Right cardiac atrium (tissue), 5 donors: Measurements from ENCODE around the gene NCKAP5L. TPM values are rescaled to one million over a fixed set of nuclear protein-coding genes. Genes with fewer than 3 reads are reported as not detected.

Source experiments
- ATAC-seq, 2 donors: fragments of 200-7000 bp; cut with Tn5 transposase; one replicate each; pipeline versions ENCODE4 v1.8.0 to v1.9.1; 2020; ENCODE audit warnings: moderate library complexity in 2 of 2, mild to moderate bottlenecking in 1 of 2
- DNase-seq, 3 donors: peaks; one replicate each; pipeline ENCODE4 v3.0.0-alpha.2; 2020
- H3K27ac ChIP-seq: one replicate; pipeline ENCODE4 v1.5.1; 2013; ENCODE audit warnings: mild to moderate bottlenecking, low read length, control low read depth, moderate library complexity
- H3K27me3 ChIP-seq: one replicate; pipeline ENCODE4 v1.6.1; 2013; ENCODE audit not compliant: control insufficient read depth, insufficient read depth
- H3K4me1 ChIP-seq: one replicate; pipeline ENCODE4 v1.6.1; 2013; ENCODE audit warnings: low read length; ENCODE audit not compliant: control insufficient read depth, insufficient read depth
- H3K4me3 ChIP-seq: one replicate; pipeline ENCODE4 v1.5.1; 2013; ENCODE audit warnings: low read length, control low read depth
- H3K9me3 ChIP-seq: one replicate; pipeline ENCODE4 v1.6.1; 2013; ENCODE audit warnings: low read length; ENCODE audit not compliant: control insufficient read depth
- WGBS: extraction: QIAGEN DNeasy Blood & Tissue Kit; methylation state at CpG from one replicate; pipeline ENCODE4 v1.1.7; 2013; 5-methylcytosine and 5-hydroxymethylcytosine counted together
- intact Hi-C, 4 donors: fragments of 100-400 bp; cut with DNase I; formaldehyde crosslinking; loops; one replicate each; pipeline versions ENCODE4 v1.11.0 to v1.14.0; 2022 to 2023
- polyA plus RNA-seq: library from polyadenylated mRNA; stranded (reverse); fragments of 200-250 nt; gene quantifications from one replicate; pipeline ENCODE4 v1.2.3, GENCODE V29; 2013
- total RNA-seq, 4 donors: library from RNA; stranded (reverse); fragmentation: NEBNext Ultra II Directional; extraction: Animal tissue kit (Norgen Biotek cat#: 25700); gene quantifications; one replicate each; pipeline ENCODE4 v1.2.1, GENCODE V29; 2021
- donor health status: healthy with polysubstance abuse.
- donor health status: DM: no; HTN: yes; CAD: no.
- donor health status: DM: no; HTN: no; CAD: no.
- donor health status: DM: no; HTN: yes; CAD: no; lungs with severe emphysema.
- donor health status: DM: yes; HTN: yes; CAD: no.

Gene NCKAP5L
- total and polyA plus RNA-seq, 5 donors: 18.1 to 23.2 (median 21.0) TPM

- H3K9me3 ChIP-seq: no peaks in the 10 kb centered on the region
- no peak overlapping the region for H3K4me3 ChIP-seq
- DNase-seq (peak; percentile 86 to 94 (median 90)), ATAC-seq (peak; percentile 87 to 89)
- no peaks in the 10 kb centered on the region for H3K27me3 ChIP-seq
- peak overlapping the region; percentile 94 for H3K27ac ChIP-seq
- intact Hi-C loops: no loop called here
- 41% methylated on average over 14 of the region's 14 CpGs for WGBS
- peaks cover 28% of the 10 kb centered on the region for H3K4me1 ChIP-seq
Observed at GRCh38 chr12:49808686-49809380, 19.4 kb downstream of the NCKAP5L start.

- intact Hi-C loops: no loop called here
- 70% methylated on average over 12 of the region's 12 CpGs for WGBS
- H3K27me3 ChIP-seq: no peaks in the 10 kb centered on the region
- ATAC-seq: no peak
- H3K9me3 ChIP-seq: no peaks in the 10 kb centered on the region
- DNase-seq: peak in 1 of 3 donors; percentile 60
- H3K4me3 ChIP-seq: no peak overlapping the region
- H3K27ac ChIP-seq: peak overlapping the region; percentile 73
- H3K4me1 ChIP-seq: peaks cover 28% of the 10 kb centered on the region
Observed at GRCh38 chr12:49807991-49808580, 20.1 kb downstream of the NCKAP5L start.

DNA sequence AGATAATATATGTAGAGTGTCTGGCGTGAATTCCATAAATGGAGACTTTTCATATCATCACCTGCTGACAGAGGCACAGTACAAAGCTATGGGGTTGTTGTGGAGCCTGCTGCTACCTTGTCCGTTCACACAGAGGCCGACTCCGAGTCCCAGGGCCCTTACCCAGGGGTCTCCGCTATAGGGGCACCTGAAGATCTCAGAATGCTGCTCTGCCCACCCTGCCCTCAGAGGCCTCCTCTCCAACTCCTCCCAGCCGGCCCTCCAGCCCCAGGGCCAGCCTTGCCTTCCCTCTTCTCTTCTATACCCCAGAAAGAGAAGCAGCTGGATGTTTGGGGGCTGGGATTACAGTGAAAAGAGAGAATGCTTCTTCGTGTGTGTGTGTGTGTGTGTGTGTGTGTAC is 21.3 kb downstream of the NCKAP5L start:
- H3K4me1 ChIP-seq: peaks cover 28% of the 10 kb centered on the region
- ATAC-seq: no peak
- no peak overlapping the region for H3K27ac ChIP-seq
- DNase-seq: no peak
- intact Hi-C loops: no loop called here
- H3K4me3 ChIP-seq: no peak overlapping the region
- 73% methylated on average over 7 of the region's 7 CpGs for WGBS
- H3K9me3 ChIP-seq: no peaks in the 10 kb centered on the region
- H3K27me3 ChIP-seq: no peaks in the 10 kb centered on the region

GRCh38 chr12:49806321-49806813 is 21.8 kb downstream of the NCKAP5L start:
- Histone ChIP-seq H3K9me3 (no peaks in the 10 kb centered on the region), H3K4me3 (no peak overlapping the region), H3K27me3 (no peaks in the 10 kb centered on the region), H3K27ac (no peak overlapping the region), H3K4me1 (peaks cover 28% of the 10 kb centered on the region)
- WGBS: 79% methylated on average over 7 of the region's 7 CpGs
- no peak for ATAC-seq
- intact Hi-C loops: no loop called here
- DNase-seq: no peak

DNA sequence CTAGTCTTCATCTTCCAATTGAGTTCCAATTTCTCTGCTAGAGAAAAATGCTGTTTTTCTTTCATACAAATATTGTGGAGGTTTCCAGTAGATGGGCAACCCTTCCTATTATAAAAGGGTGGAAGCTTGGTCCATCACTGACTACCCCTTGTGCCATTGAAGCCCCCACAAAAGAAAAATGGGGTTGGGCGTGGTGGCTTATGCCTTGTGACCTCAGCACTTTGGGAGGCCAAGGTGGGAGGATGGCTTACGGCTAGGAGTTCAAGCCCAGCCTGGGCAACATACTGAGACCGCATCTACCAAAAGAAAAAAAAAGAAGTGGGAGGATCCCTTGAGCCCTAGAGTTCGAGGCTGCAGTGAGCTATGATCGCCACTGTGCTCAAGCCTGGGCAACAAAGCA is 22.8 kb downstream of the NCKAP5L start:
- DNase-seq (no peak), ATAC-seq (no peak)
- H3K27me3 ChIP-seq: no peaks in the 10 kb centered on the region
- H3K9me3 ChIP-seq: no peaks in the 10 kb centered on the region
- no peak overlapping the region for H3K4me3 ChIP-seq
- H3K4me1 ChIP-seq: peaks cover 32% of the 10 kb centered on the region
- no peak overlapping the region for H3K27ac ChIP-seq
- 88% methylated on average over 5 of the region's 5 CpGs for WGBS
- intact Hi-C loops: no loop called here

DNA sequence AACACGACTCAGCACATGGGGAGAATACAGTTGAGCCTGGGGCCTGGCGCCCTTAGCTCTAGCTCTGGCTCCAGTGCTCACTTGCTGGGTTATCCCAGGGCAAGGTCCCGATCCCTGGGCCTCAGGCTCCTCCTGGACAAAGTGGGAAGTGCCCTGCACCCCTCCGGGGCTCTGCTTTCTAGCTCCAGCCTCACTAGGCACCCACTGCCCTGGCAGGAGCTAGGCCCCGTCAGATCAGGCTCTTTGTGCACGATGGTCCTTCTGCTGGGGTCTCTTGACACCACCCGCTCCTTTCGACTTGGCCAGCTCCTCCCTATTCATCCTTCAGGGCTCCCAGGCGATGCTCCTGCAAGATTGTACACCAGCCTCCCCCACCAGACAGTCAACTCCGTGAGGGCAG is 23.4 kb downstream of the NCKAP5L start:
- DNase-seq: no peak
- Histone ChIP-seq H3K4me1 (peaks cover 27% of the 10 kb centered on the region), H3K4me3 (no peak overlapping the region), H3K27ac (no peak overlapping the region), H3K27me3 (no peaks in the 10 kb centered on the region), H3K9me3 (no peaks in the 10 kb centered on the region)
- WGBS: 94% methylated on average over 10 of the region's 10 CpGs
- intact Hi-C loops: no loop called here
- no peak for ATAC-seq

GRCh38 chr12:49803693-49804450 is 24.3 kb downstream of the NCKAP5L start:
- 83% methylated on average over 12 of the region's 12 CpGs for WGBS

GRCh38 chr12:49801141-49802063 is 26.8 kb downstream of the NCKAP5L start:
- Histone ChIP-seq H3K4me3 (no peak overlapping the region), H3K27me3 (no peaks in the 10 kb centered on the region), H3K4me1 (peaks cover 8% of the 10 kb centered on the region), H3K27ac (peak overlapping the region; percentile 63), H3K9me3 (no peaks in the 10 kb centered on the region)
- DNase-seq (peak in 2 of 3 donors; percentile 46 to 69), ATAC-seq (peak; percentile 39 to 47)
- intact Hi-C loops: no loop called here
- WGBS: 76% methylated on average over 17 of the region's 17 CpGs

More at GRCh38 chr12:49803693-49804450, 24.3 kb downstream of the NCKAP5L start:
- H3K4me1 ChIP-seq: peaks cover 18% of the 10 kb centered on the region
- intact Hi-C loops: no loop called here
- DNase-seq (no peak), ATAC-seq (no peak)
- H3K27me3 ChIP-seq: no peaks in the 10 kb centered on the region
- no peaks in the 10 kb centered on the region for H3K9me3 ChIP-seq
- no peak overlapping the region for H3K27ac ChIP-seq
- no peak overlapping the region for H3K4me3 ChIP-seq

GRCh38 chr12:49800421-49801140 is 27.6 kb downstream of the NCKAP5L start:
- peak overlapping the region; percentile 63 for H3K27ac ChIP-seq
- H3K9me3 ChIP-seq: no peaks in the 10 kb centered on the region
- peaks cover 5% of the 10 kb centered on the region for H3K4me1 ChIP-seq
- peak in 1 of 3 donors; percentile 72 for DNase-seq
- intact Hi-C loops: no loop called here
- WGBS: 64% methylated on average over 11 of the region's 11 CpGs
- peak; percentile 39 to 47 for ATAC-seq
- H3K27me3 ChIP-seq: no peaks in the 10 kb centered on the region
- no peak overlapping the region for H3K4me3 ChIP-seq

GRCh38 chr12:49798934-49799333 is 29.3 kb downstream of the NCKAP5L start:
- WGBS: 90% methylated on average over 2 of the region's 2 CpGs
- no peak for ATAC-seq
- peaks cover 5% of the 10 kb centered on the region for H3K4me1 ChIP-seq
- no peak overlapping the region for H3K4me3 ChIP-seq
- H3K9me3 ChIP-seq: no peaks in the 10 kb centered on the region
- H3K27ac ChIP-seq: no peak overlapping the region
- intact Hi-C loops: no loop called here
- H3K27me3 ChIP-seq: no peaks in the 10 kb centered on the region
- DNase-seq: no peak
